Measurements from ENCODE around the gene BMI1.

DNA sequence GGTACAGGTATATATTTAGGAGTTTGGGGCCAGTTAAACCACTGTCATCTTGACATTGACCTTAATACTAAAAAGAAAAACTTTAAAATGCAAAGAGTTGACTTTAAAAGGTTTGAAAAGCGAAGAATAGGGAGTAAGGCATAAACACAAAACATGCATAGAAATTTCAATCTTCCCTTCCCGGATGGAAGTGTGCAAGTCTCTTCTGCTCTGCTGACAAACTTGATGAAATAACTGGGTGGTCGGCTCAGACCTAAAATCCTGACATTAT, 21.0 kb downstream of the BMI1 start:
- TF ChIP-seq, protein P1, sequence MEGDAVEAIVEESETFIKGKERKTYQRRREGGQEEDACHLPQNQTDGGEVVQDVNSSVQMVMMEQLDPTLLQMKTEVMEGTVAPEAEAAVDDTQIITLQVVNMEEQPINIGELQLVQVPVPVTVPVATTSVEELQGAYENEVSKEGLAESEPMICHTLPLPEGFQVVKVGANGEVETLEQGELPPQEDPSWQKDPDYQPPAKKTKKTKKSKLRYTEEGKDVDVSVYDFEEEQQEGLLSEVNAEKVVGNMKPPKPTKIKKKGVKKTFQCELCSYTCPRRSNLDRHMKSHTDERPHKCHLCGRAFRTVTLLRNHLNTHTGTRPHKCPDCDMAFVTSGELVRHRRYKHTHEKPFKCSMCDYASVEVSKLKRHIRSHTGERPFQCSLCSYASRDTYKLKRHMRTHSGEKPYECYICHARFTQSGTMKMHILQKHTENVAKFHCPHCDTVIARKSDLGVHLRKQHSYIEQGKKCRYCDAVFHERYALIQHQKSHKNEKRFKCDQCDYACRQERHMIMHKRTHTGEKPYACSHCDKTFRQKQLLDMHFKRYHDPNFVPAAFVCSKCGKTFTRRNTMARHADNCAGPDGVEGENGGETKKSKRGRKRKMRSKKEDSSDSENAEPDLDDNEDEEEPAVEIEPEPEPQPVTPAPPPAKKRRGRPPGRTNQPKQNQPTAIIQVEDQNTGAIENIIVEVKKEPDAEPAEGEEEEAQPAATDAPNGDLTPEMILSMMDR (IDR thresholded peaks at IDR 0.05), result no peak
- no peak for TF ChIP-seq POLR2A (IDR thresholded peaks at IDR 0.05)
